HepG2 (cell line): Measurements from ENCODE around the gene IL32. TPM values are rescaled to one million over a fixed set of nuclear protein-coding genes. Genes with fewer than 3 reads are reported as not detected.

Source experiments
- AGO1 ChIP-seq: fragments of 200-400 bp; formaldehyde crosslinking; IDR thresholded peaks from 2 replicates; pipeline ENCODE4 v1.6.1; 2017; ENCODE audit warnings: mild to moderate bottlenecking, low read depth, low read length, moderate library complexity; ENCODE audit not compliant: poor library complexity, severe bottlenecking
- ATF1 ChIP-seq: IDR thresholded peaks from 2 replicates; pipeline ENCODE4 v1.6.1; 2016; ENCODE audit warnings: mild to moderate bottlenecking, control low read depth
- BCL3 ChIP-seq: sonication (generic); formaldehyde crosslinking; IDR thresholded peaks from 2 replicates; pipeline ENCODE4 v1.5.1; 2020; ENCODE audit warnings: mild to moderate bottlenecking, missing genetic modification reagents, moderate library complexity
- SMAD1 ChIP-seq: sonication (generic); formaldehyde crosslinking; IDR thresholded peaks from 2 replicates; pipeline ENCODE4 v1.4.0; 2020; ENCODE audit warnings: missing genetic modification reagents, low read depth, mild to moderate bottlenecking, borderline replicate concordance
- TFDP1 ChIP-seq: IDR thresholded peaks from 2 replicates; pipeline ENCODE4 v1.6.1; 2016; ENCODE audit warnings: missing compliant biosample characterization, missing genetic modification reagents, borderline replicate concordance
- ZBTB1 ChIP-seq: sonication (generic); formaldehyde crosslinking; IDR thresholded peaks from 2 replicates; pipeline ENCODE4 v1.4.0; 2020; ENCODE audit warnings: missing genetic modification reagents, borderline replicate concordance
- ZFP37 ChIP-seq: sonication (generic); formaldehyde crosslinking; IDR thresholded peaks from 2 replicates; pipeline ENCODE4 v1.4.0; 2020; ENCODE audit warnings: missing genetic modification reagents, borderline replicate concordance
- ZNF235 ChIP-seq: sonication (generic); formaldehyde crosslinking; IDR thresholded peaks from 2 replicates; pipeline ENCODE4 v1.8.1; 2023; ENCODE audit warnings: mild to moderate bottlenecking, missing genetic modification reagents, borderline replicate concordance
- ZNF512 ChIP-seq: sonication (generic); formaldehyde crosslinking; IDR thresholded peaks from 2 replicates; pipeline ENCODE4 v1.4.0; 2020; ENCODE audit warnings: mild to moderate bottlenecking, missing genetic modification reagents
- ZNF687 ChIP-seq: sonication (generic); formaldehyde crosslinking; IDR thresholded peaks from 2 replicates; pipeline ENCODE4 v1.5.1; 2020; ENCODE audit warnings: mild to moderate bottlenecking, missing genetic modification reagents, moderate library complexity
- polyA plus RNA-seq, 8 experiments: library from polyadenylated mRNA; depleted of rRNA in 3 of 8; stranded (reverse) in 7 of 8; unstranded in 1 of 8; fragments of >200 nt; fragmentation: Illumina TruSeq in 4 of 8; extraction: Trizol in 4 of 8; gene quantifications; 2 replicates each; pipeline versions ENCODE4 v1.2.1 to v1.2.3, GENCODE V29; 2011 to 2016; ENCODE audit warnings: low read depth in 4 of 8, missing spikeins in 1 of 8, mixed read lengths in 1 of 8; ENCODE audit not compliant: insufficient read depth in 1 of 8
- total RNA-seq, 5 experiments: library from RNA; depleted of rRNA; stranded (reverse); fragments of >200 nt; fragmentation: Illumina TruSeq; extraction: Trizol; gene quantifications; 2 replicates each; pipeline ENCODE4 v1.2.3, GENCODE V29; 2016; ENCODE audit warnings: low read depth in 1 of 5

Gene IL32
- total and polyA plus RNA-seq, 2 of the 13 experiments (the other 11 are each of a cell fraction or from before 2014, with no cell fraction given) = 115 to 165 TPM

GRCh38 chr16:3029491-3030221 lies 35.8 kb upstream of the IL32 start (continued):
- TF ChIP-seq SMAD1 (CRISPR knock-in tag) (no peak), ZBTB1 (CRISPR knock-in tag) (0 out of 2 replicates have a peak, but pooled peaks have one; percentile 52), ZFP37 (no peak), ZNF235 (no peak), ATF1 (CRISPR knock-in tag) (no peak), ZNF512 (CRISPR knock-in tag) (no peak), TFDP1 (CRISPR knock-in tag) (peak; percentile 39; the same call in 1 of the 2 replicates), AGO1 (peak; percentile 87), BCL3 (CRISPR knock-in tag) (no peak), ZNF687 (CRISPR knock-in tag) (peak; percentile 88)
